CD14-positive monocyte (primary cell): ENCODE results near the gene CTNS. TPM values are rescaled to one million over a fixed set of nuclear protein-coding genes. Genes with fewer than 3 reads are reported as not detected.

Experiments
- DNase-seq, 3 donors: peaks; one replicate each; pipeline ENCODE4 v3.0.0-alpha.2; 2011 to 2022
- H2AFZ ChIP-seq: 2 replicates; pipeline ENCODE4 v1.6.0; 2012; ENCODE audit warnings: mild to moderate bottlenecking, low read depth, low read length, inconsistent platforms; ENCODE audit not compliant: insufficient read depth, poor library complexity, severe bottlenecking
- H3K27ac ChIP-seq, 2 donors: 1 replicate in 1 of 2; 2 replicates in 1 of 2; pipeline ENCODE4 v1.5.1; 2012 to 2013; ENCODE audit warnings: low read length in 2 of 2, control low read depth in 1 of 2, inconsistent platforms in 1 of 2, low read depth in 1 of 2, mild to moderate bottlenecking in 1 of 2
- H3K27me3 ChIP-seq, 2 donors: one replicate each; pipeline versions ENCODE4 v1.6.0 to v1.6.1; 2011 to 2013; ENCODE audit warnings: low read length in 2 of 2; ENCODE audit not compliant: control insufficient read depth in 2 of 2, insufficient read depth in 2 of 2
- H3K36me3 ChIP-seq, 2 donors: replicated peaks in 1 of 2; 1 replicate in 1 of 2; 2 replicates in 1 of 2; pipeline versions ENCODE4 v1.5.1 to v1.6.1; 2012 to 2013; ENCODE audit warnings: low read length in 2 of 2, control low read depth in 1 of 2, inconsistent platforms in 1 of 2, mild to moderate bottlenecking in 1 of 2; ENCODE audit not compliant: insufficient read depth in 2 of 2, control insufficient read depth in 1 of 2
- H3K4me1 ChIP-seq, 2 donors: 1 replicate in 1 of 2; 2 replicates in 1 of 2; pipeline versions ENCODE4 v1.5.1 to v1.6.1; 2012 to 2013; ENCODE audit warnings: low read length in 2 of 2, control low read depth in 1 of 2, inconsistent platforms in 1 of 2, mild to moderate bottlenecking in 1 of 2, moderate library complexity in 1 of 2; ENCODE audit not compliant: insufficient read depth in 2 of 2, control insufficient read depth in 1 of 2
- H3K4me2 ChIP-seq: replicated peaks from 2 replicates; pipeline ENCODE3; 2012; ENCODE audit warnings: low read length, moderate library complexity, mild to moderate bottlenecking; ENCODE audit not compliant: poor library complexity, severe bottlenecking; ENCODE audit errors: extremely low read depth
- H3K4me3 ChIP-seq, 3 experiments: fragments of 200-600 bp in 1 of 3; sonication (generic) in 1 of 3; replicated peaks in 1 of 3; 1 replicate in 2 of 3; 2 replicates in 1 of 3; pipeline ENCODE4 v1.5.1; 2011 to 2013; ENCODE audit warnings: low read length in 3 of 3, mild to moderate bottlenecking in 3 of 3, control low read depth in 2 of 3, low read depth in 2 of 3, inconsistent platforms in 1 of 3, moderate library complexity in 1 of 3
- H3K79me2 ChIP-seq: 2 replicates; pipeline ENCODE4 v1.6.0; 2012; ENCODE audit warnings: mild to moderate bottlenecking, control low read depth, inconsistent platforms, low read length, moderate library complexity; ENCODE audit not compliant: insufficient read depth
- H3K9ac ChIP-seq: 2 replicates; pipeline ENCODE4 v1.6.0; 2017; ENCODE audit warnings: low read length, mild to moderate bottlenecking; ENCODE audit not compliant: insufficient read depth, poor library complexity, severe bottlenecking
- H3K9me3 ChIP-seq, 2 donors: replicated peaks in 1 of 2; 1 replicate in 1 of 2; 2 replicates in 1 of 2; pipeline versions ENCODE4 v1.5.1 to v1.6.1; 2012 to 2013; ENCODE audit warnings: low read length in 2 of 2, control low read depth in 1 of 2; ENCODE audit not compliant: control insufficient read depth in 1 of 2, insufficient read depth in 1 of 2
- H4K20me1 ChIP-seq: 2 replicates; pipeline ENCODE4 v1.6.0; 2012; ENCODE audit warnings: mild to moderate bottlenecking, low read length, control low read depth, moderate library complexity; ENCODE audit not compliant: insufficient read depth
- H3K27ac Mint-ChIP-seq, 7 donors: one replicate each; pipeline ENCODE4 v1.8.0; 2020; ENCODE audit warnings: mild to moderate bottlenecking in 7 of 7, mixed read lengths in 7 of 7, moderate library complexity in 6 of 7, inconsistent platforms in 2 of 7
- H3K27me3 Mint-ChIP-seq, 3 donors: one replicate each; pipeline ENCODE4 v1.8.0; 2021 to 2022; ENCODE audit warnings: low read depth in 3 of 3, mild to moderate bottlenecking in 3 of 3, mixed read lengths in 3 of 3, moderate library complexity in 3 of 3, inconsistent platforms in 1 of 3
- H3K36me3 Mint-ChIP-seq, 2 donors: one replicate each; pipeline ENCODE4 v1.8.0; 2020; ENCODE audit warnings: mixed read lengths in 2 of 2, inconsistent platforms in 1 of 2, mild to moderate bottlenecking in 1 of 2
- H3K4me1 Mint-ChIP-seq: one replicate; pipeline ENCODE4 v1.8.0; 2020; ENCODE audit warnings: mild to moderate bottlenecking, mixed read lengths
- H3K4me3 Mint-ChIP-seq, 2 donors: one replicate each; pipeline ENCODE4 v1.8.0; 2020; ENCODE audit warnings: mild to moderate bottlenecking in 2 of 2, mixed read lengths in 2 of 2, moderate library complexity in 1 of 2
- H3K9me3 Mint-ChIP-seq, 7 donors: one replicate each; pipeline ENCODE4 v1.8.0; 2020 to 2022; ENCODE audit warnings: mixed read lengths in 7 of 7, mild to moderate bottlenecking in 6 of 7, moderate library complexity in 6 of 7, inconsistent platforms in 2 of 7
- CTCF ChIP-seq: fragments of 200-600 bp; IDR thresholded peaks from one replicate; pipeline ENCODE4 v1.8.0; 2022; ENCODE audit warnings: antibody characterized with exemption, mild to moderate bottlenecking
- whole genome bisulfite sequencing: methylation state at CpG from one replicate; pipeline ENCODE4 v1.1.5; 2013; ENCODE audit warnings: missing lambda C conversion rate; ENCODE audit not compliant: insufficient coverage; 5-methylcytosine and 5-hydroxymethylcytosine counted together
- intact Hi-C, 2 donors: fragments of 100-400 bp; cut with micrococcal nuclease; formaldehyde crosslinking; loops; one replicate each; pipeline versions ENCODE4 v1.15.0 to v1.15.1; 2023
- polyA plus RNA-seq, 3 donors: library from polyadenylated mRNA; depleted of rRNA in 1 of 3; unstranded in 2 of 3; stranded (reverse) in 1 of 3; fragments of 300-500 nt in 2 of 3; fragments of >200 nt in 1 of 3; fragmentation: Illumina TruSeq in 2 of 3; gene quantifications; 1 replicate in 2 of 3; 2 replicates in 1 of 3; pipeline ENCODE4 v1.2.3, GENCODE V29; 2012 to 2021

CTNS gene
- polyA plus RNA-seq, 3 donors: 11.6 to 11.8 (median 11.7) TPM

- no peak for TF ChIP-seq CTCF
- Histone ChIP-seq H3K4me3 (no peak overlapping the region), H3K27me3 (no peaks in the 10 kb centered on the region), H3K9ac (no peak overlapping the region), H3K79me2 (no peaks in the 10 kb centered on the region), H3K4me1 (no peaks in the 10 kb centered on the region), H4K20me1 (no peaks in the 10 kb centered on the region), H3K27ac (no peak overlapping the region), H3K4me2 (no peak overlapping the region), H3K36me3 (no peaks in the 10 kb centered on the region), H3K9me3 (no peaks in the 10 kb centered on the region), H2AFZ (no peak overlapping the region)
- Mint-ChIP-seq H3K27ac (no peak overlapping the region), H3K4me3 (no peak overlapping the region), H3K4me1 (no peaks in the 10 kb centered on the region), H3K9me3 (peaks cover 0 to 3% (median 0%) of the 10 kb centered on the region in 7 donors), H3K27me3 (no peaks in the 10 kb centered on the region), H3K36me3 (no peaks in the 10 kb centered on the region)
- intact Hi-C loops: no loop called here
- WGBS: 94% methylated on average over 24 of the region's 27 CpGs
- no peak for DNase-seq
Observed at GRCh38 chr17:3596804-3597464, 39.6 kb upstream of the CTNS start.

GRCh38 chr17:3598078-3598477, 38.5 kb upstream of the CTNS start:
- no peak for TF ChIP-seq CTCF
- intact Hi-C loops: no loop called here
- Histone ChIP-seq H3K9me3 (no peaks in the 10 kb centered on the region), H3K27ac (no peak overlapping the region), H3K79me2 (no peaks in the 10 kb centered on the region), H3K9ac (no peak overlapping the region), H4K20me1 (no peaks in the 10 kb centered on the region), H3K36me3 (no peaks in the 10 kb centered on the region), H3K4me1 (no peaks in the 10 kb centered on the region), H3K27me3 (no peaks in the 10 kb centered on the region), H3K4me2 (no peak overlapping the region), H3K4me3 (no peak overlapping the region), H2AFZ (no peak overlapping the region)
- no peaks in the 10 kb centered on the region for H3K4me1 Mint-ChIP-seq
- no peaks in the 10 kb centered on the region for H3K27me3 Mint-ChIP-seq
- DNase-seq: no peak
- no peak overlapping the region for H3K4me3 Mint-ChIP-seq
- H3K36me3 Mint-ChIP-seq: peaks cover 0 to 4% of the 10 kb centered on the region in 2 donors
- peaks cover 0 to 3% (median 0%) of the 10 kb centered on the region in 7 donors for H3K9me3 Mint-ChIP-seq
- 89% methylated on average over 12 of the region's 13 CpGs for WGBS
- no peak overlapping the region for H3K27ac Mint-ChIP-seq
